OCI-LY7 (cell line): ENCODE results near the gene PRX. TPM values are rescaled to one million over a fixed set of nuclear protein-coding genes. Genes with fewer than 3 reads are reported as not detected.

Source experiments
- BruUV-seq: library from RNA; stranded (reverse); fragments of 400-500 nt; replicated peaks from 2 replicates; lab custom pipeline; 2021; lab: Mats Ljungman, UMichigan
- CTCF ChIA-PET: fragments of 300-600 bp; sonication (Branson Sonifier 250); formaldehyde crosslinking; loops from one replicate; lab custom pipeline; 2022; ENCODE audit warnings: antibody characterized with exemption; ENCODE audit not compliant: unreplicated experiment; lab: Charles Lee
- POLR2A ChIA-PET: fragments of 300-600 bp; sonication (Branson Sonifier 250); formaldehyde crosslinking; loops from one replicate; lab custom pipeline; 2022; ENCODE audit warnings: antibody characterized with exemption; lab: Charles Lee
- DNase-seq: peaks from one replicate; pipeline ENCODE4 v3.0.0-alpha.2; 2015; ENCODE audit warnings: low spot score
- H2AFZ ChIP-seq: fragments of 200-600 bp; sonication (generic), shearing (Covaris generic); 2 replicates; pipeline ENCODE4 v1.6.1; 2014; ENCODE audit warnings: mild to moderate bottlenecking, antibody characterized with exemption, low read length, moderate library complexity
- H3K27ac ChIP-seq: fragments of 200-600 bp; sonication (generic); 2 replicates; pipeline ENCODE4 v1.5.1; 2014; ENCODE audit warnings: mixed run types, low read depth, mild to moderate bottlenecking, moderate library complexity, low read length, inconsistent platforms; ENCODE audit not compliant: poor library complexity, severe bottlenecking
- H3K36me3 ChIP-seq: fragments of 200-600 bp; sonication (generic); 2 replicates; pipeline ENCODE4 v1.6.1; 2014; ENCODE audit warnings: mild to moderate bottlenecking, antibody characterized with exemption, low read length, moderate library complexity, mixed read lengths; ENCODE audit not compliant: insufficient read depth
- H3K4me1 ChIP-seq: fragments of 200-600 bp; sonication (generic); 2 replicates; pipeline ENCODE4 v1.5.1; 2014; ENCODE audit warnings: mild to moderate bottlenecking, low read length; ENCODE audit not compliant: insufficient read depth, poor library complexity, severe bottlenecking
- H3K4me2 ChIP-seq: fragments of 200-600 bp; sonication (generic); 2 replicates; pipeline ENCODE4 v1.6.1; 2014; ENCODE audit warnings: mild to moderate bottlenecking, low read length
- H3K4me3 ChIP-seq: fragments of 200-600 bp; sonication (generic); 2 replicates; pipeline ENCODE4 v1.5.1; 2014; ENCODE audit warnings: mild to moderate bottlenecking, low read depth, low read length; ENCODE audit not compliant: poor library complexity, severe bottlenecking
- H3K79me2 ChIP-seq: fragments of 200-600 bp; sonication (generic); 2 replicates; pipeline ENCODE4 v1.6.1; 2016; ENCODE audit warnings: low read depth, mild to moderate bottlenecking, low read length, moderate library complexity, mixed read lengths; ENCODE audit not compliant: insufficient read depth
- H3K9me2 ChIP-seq: fragments of 200-600 bp; sonication (generic); 2 replicates; pipeline ENCODE4 v1.6.1; 2016; ENCODE audit warnings: mild to moderate bottlenecking, low read length, mixed read lengths; ENCODE audit not compliant: insufficient read depth
- H3K9me3 ChIP-seq: fragments of 200-600 bp; sonication (generic); 2 replicates; pipeline ENCODE4 v1.6.1; 2014; ENCODE audit warnings: mild to moderate bottlenecking, mixed run types, low read length, mixed read lengths
- H4K20me1 ChIP-seq: fragments of 200-600 bp; sonication (generic); 2 replicates; pipeline ENCODE4 v1.6.1; 2014; ENCODE audit warnings: mild to moderate bottlenecking, antibody characterized with exemption, low read length, moderate library complexity, mixed read lengths; ENCODE audit not compliant: insufficient read depth
- CTCF ChIP-seq: fragments of 200-600 bp; sonication (generic); conservative IDR thresholded peaks from 2 replicates; pipeline ENCODE4 v1.5.1; 2014; ENCODE audit warnings: mild to moderate bottlenecking, antibody characterized with exemption, low read length, moderate library complexity, mixed read lengths
- EZH2phosphoT487 ChIP-seq: fragments of 200-600 bp; sonication (generic); IDR thresholded peaks from 2 replicates; pipeline ENCODE4 v1.6.1; 2018; ENCODE audit warnings: low read depth, borderline replicate concordance, mild to moderate bottlenecking, mixed run types, antibody characterized with exemption, low read length, moderate library complexity, mixed read lengths
- intact Hi-C: fragments of 100-400 bp; cut with micrococcal nuclease; formaldehyde crosslinking; loops from one replicate; pipeline ENCODE4 v1.10.0; 2022; ENCODE audit not compliant: unreplicated experiment
- total RNA-seq, 2 experiments: library from RNA; depleted of rRNA in 1 of 2; stranded (reverse); fragments of >200 nt in 1 of 2; shearing (Covaris generic) in 1 of 2; gene quantifications; 2 replicates each; pipeline ENCODE4 v1.2.3, GENCODE V29; 2014 to 2022

PRX gene
- total RNA-seq, 2 experiments from 2014 or later = 2.2 to 4.9 TPM

GRCh38 chr19:40358773-40359172 lies 54.4 kb downstream of the PRX start:
- peak; percentile 81 for DNase-seq
- H3K79me2 ChIP-seq = no peaks in the 10 kb centered on the region; the same call in 1 of the 2 replicates
- H4K20me1 ChIP-seq = no peaks in the 10 kb centered on the region
- BruUV-seq = no TSS peak
- H3K9me3 ChIP-seq = no peaks in the 10 kb centered on the region
- H3K4me3 ChIP-seq = peak overlapping the region; percentile 31
- H3K4me1 ChIP-seq = peaks cover 45% of the 10 kb centered on the region
- H3K9me2 ChIP-seq = no peaks in the 10 kb centered on the region
- peak overlapping the region; percentile 71 for H3K4me2 ChIP-seq
- POLR2A ChIA-PET = interaction anchor here (0.5 to 1.5 kb wide), 6 partner anchors 11 to 216 kb away, joined by 3 to 8 read pairs (median 4); partner anchors contain the start of genes C19orf47, PLD3 and SERTAD3
- H3K36me3 ChIP-seq = no peaks in the 10 kb centered on the region
- H2AFZ ChIP-seq = no peak overlapping the region
- H3K27ac ChIP-seq = peak overlapping the region; percentile 44
- intact Hi-C loops = no loop called here
- CTCF ChIA-PET = interaction anchor here (0.7 kb wide), 1 partner anchor 10 kb away, joined by 3 read pairs; the partner anchor contains the start of gene PLD3
- TF ChIP-seq EZH2phosphoT487 (no peak), CTCF (no peak)

DNA sequence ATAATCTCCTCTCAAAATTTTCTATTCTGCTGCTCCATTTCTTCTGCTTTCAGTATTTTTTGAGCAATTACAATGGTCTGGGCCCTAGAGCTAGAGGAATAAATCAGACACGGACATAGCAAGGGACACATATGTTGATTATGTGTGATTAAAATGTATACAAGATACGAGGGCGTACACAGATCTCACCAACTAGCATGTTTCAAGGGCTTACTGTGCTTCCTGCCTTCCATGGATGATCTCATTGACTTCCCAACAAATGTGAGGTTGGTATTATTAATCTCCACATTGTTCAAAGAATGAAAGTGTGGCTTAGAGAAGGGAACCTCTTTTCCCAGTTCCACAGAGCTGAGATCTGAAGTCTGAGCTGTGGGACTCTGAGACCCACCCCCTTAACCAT lies 55.5 kb downstream of the PRX start:
- ChIA-PET POLR2A (interaction anchor here (0.5 kb wide), 1 partner anchor 46 kb away, joined by 3 read pairs; no protein-coding TSS in a partner anchor), CTCF (no interaction called here)
- Histone ChIP-seq H3K79me2 (no peaks in the 10 kb centered on the region; the same call in 1 of the 2 replicates), H3K36me3 (no peaks in the 10 kb centered on the region), H3K4me3 (no peak overlapping the region), H3K4me2 (peak overlapping the region; percentile 71), H4K20me1 (no peaks in the 10 kb centered on the region), H3K9me3 (no peaks in the 10 kb centered on the region), H3K9me2 (no peaks in the 10 kb centered on the region), H3K27ac (peak overlapping the region; percentile 45), H2AFZ (0 out of 2 replicates have a peak overlapping the region, but pooled peaks have one; percentile 16), H3K4me1 (peaks cover 45% of the 10 kb centered on the region)
- intact Hi-C loops = no loop called here
- DNase-seq = no peak
- no peak for TF ChIP-seq CTCF
- no peak for TF ChIP-seq EZH2phosphoT487
- no TSS peak for BruUV-seq
